Astrocyte of the cerebellum (primary cell): ENCODE data around the gene ANXA6.

Experiments used
- DNase-seq: peaks from one replicate; pipeline ENCODE4 v3.0.0-alpha.2; 2011; ENCODE audit warnings: low read depth
- H3K4me3 ChIP-seq: 2 replicates; pipeline ENCODE4 v1.5.1; 2011; ENCODE audit warnings: mild to moderate bottlenecking, low read depth, low read length, moderate library complexity
- CTCF ChIP-seq: IDR thresholded peaks from 2 replicates; pipeline ENCODE4 v1.5.1; 2012; ENCODE audit warnings: low read length, low read depth, moderate library complexity, mild to moderate bottlenecking; ENCODE audit errors: missing control alignments
- in situ Hi-C: cut with HindIII; loops from 2 replicates; pipeline ENCODE4 v1.10.0; 2017; ENCODE audit warnings: low sequenced_read_pairs

The ANXA6 gene

DNA sequence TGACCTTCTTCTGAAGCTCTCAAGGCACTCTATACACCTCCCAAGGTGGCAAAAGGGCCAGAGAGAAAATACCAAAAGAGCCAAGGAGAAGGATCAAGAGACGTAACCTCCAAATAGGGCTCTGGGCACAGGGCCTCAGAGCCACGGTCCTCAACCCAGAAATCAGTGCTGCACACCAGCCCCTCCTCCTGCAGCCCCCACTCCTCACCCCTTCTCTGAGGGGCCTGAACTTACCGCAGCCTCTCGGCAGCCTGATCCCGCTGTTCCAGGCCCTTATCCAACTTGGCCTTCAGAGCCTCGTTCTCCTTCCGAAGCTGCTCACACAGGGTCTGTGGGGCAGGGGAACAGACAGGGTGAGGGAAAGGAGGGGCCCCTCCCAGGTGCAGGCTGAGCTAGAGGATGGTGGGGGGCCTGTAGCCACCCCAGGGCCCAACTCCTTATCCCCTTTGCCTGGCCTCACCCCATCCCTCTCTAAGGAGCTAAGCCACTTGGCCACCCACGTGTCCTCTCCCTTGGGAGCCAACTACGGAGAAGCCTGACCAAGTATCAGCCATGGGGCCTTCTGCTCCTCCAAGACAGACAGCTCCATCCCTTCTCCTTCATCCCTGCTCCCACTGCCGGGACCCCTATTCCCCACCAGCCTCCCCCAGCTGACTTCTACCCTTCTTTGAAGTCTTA is 105.5 kb downstream of the ANXA6 start:
- in situ Hi-C loops, result no loop called here
- no peak overlapping the region for H3K4me3 ChIP-seq
- no peak for TF ChIP-seq CTCF
- DNase-seq, result no peak

DNA sequence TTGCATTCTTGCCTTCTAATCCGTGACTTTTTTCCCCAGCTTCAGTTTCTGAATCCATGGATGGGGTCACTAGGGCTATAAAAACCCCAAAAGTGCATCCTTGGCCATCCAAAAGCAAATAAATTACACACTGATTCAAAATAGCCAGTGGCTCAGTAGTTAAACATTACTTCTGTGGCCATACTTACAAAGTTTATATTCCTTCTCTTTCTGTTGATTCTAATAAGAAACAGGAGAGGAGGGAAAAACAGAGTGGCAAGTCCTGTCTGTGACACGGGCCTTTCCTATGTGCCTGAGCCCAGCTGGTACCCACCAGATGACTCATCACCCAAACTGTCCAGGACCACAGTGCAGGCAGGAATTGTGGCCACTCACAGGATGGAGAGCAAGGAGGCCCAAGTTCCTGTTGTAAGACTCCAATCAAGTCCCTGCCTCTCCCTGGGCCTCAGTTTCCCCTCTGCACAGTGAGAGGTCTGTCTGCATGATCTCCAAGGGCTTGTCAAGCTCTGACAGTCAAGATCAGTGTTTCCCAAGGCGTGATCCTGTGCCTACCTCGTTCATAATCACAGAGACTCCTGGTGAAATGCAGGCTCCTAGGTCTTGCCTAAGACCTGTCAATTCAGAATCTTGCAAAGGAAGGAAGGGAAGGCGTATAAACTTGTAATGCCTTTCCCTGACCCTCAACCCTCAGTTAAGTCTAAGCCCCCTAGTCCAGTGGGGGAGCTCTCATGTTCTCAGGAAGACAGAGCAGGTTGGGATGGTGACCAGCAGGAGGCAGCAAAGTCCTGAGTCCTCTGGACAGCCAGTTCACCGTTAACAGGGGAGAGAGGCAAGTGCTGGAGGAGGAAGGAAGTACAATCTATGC is 106.3 kb downstream of the ANXA6 start:
- peak; percentile 98 for TF ChIP-seq CTCF
- in situ Hi-C loops, result no loop called here
- DNase-seq, result peak; percentile 70
- H3K4me3 ChIP-seq, result no peak overlapping the region
